Endothelial cell (in vitro differentiated cells): ENCODE measurements around the gene CDRT4. TPM values are rescaled to one million over a fixed set of nuclear protein-coding genes. Genes with fewer than 3 reads are reported as not detected.

Experiments
- DNase-seq: peaks from one replicate; pipeline ENCODE4 v3.0.0; 2021; ENCODE audit warnings: low spot score
- H3K27ac Mint-ChIP-seq: one replicate; pipeline ENCODE4 v1.8.0; 2021; ENCODE audit warnings: mixed read lengths, inconsistent platforms; ENCODE audit not compliant: unreplicated experiment
- H3K27me3 Mint-ChIP-seq: one replicate; pipeline ENCODE4 v1.8.0; 2021; ENCODE audit warnings: mild to moderate bottlenecking, moderate library complexity, mixed read lengths, inconsistent platforms; ENCODE audit not compliant: unreplicated experiment
- H3K36me3 Mint-ChIP-seq: one replicate; pipeline ENCODE4 v1.8.0; 2021; ENCODE audit warnings: mild to moderate bottlenecking, low read depth, mixed read lengths, inconsistent platforms; ENCODE audit not compliant: unreplicated experiment
- H3K4me1 Mint-ChIP-seq: one replicate; pipeline ENCODE4 v1.8.0; 2021; ENCODE audit warnings: mild to moderate bottlenecking, mixed read lengths, inconsistent platforms; ENCODE audit not compliant: unreplicated experiment
- H3K4me3 Mint-ChIP-seq: one replicate; pipeline ENCODE4 v1.8.0; 2021; ENCODE audit warnings: mild to moderate bottlenecking, mixed read lengths, inconsistent platforms; ENCODE audit not compliant: unreplicated experiment
- H3K9me3 Mint-ChIP-seq: one replicate; pipeline ENCODE4 v1.8.0; 2021; ENCODE audit warnings: mixed read lengths, inconsistent platforms; ENCODE audit not compliant: unreplicated experiment
- CTCF ChIP-seq: fragments of 200-600 bp; sonication (generic); IDR thresholded peaks from one replicate; pipeline ENCODE4 v1.5.0; 2021; ENCODE audit warnings: antibody characterized with exemption; ENCODE audit not compliant: unreplicated experiment
- total RNA-seq: library from RNA; stranded (reverse); fragmentation: NEBNext Ultra II Directional; extraction: Animal tissue kit (Norgen Biotek cat#: 25700); gene quantifications from one replicate; pipeline ENCODE4 v1.2.1, GENCODE V29; 2021; ENCODE audit not compliant: unreplicated experiment

Gene CDRT4
- total RNA-seq, 1 donor from 2014 or later: 11.7 TPM

- no peak overlapping the region for H3K27ac Mint-ChIP-seq
These were observed 55.8 kb downstream of the CDRT4 start for GRCh38 chr17:15411384-15412198.

GRCh38 chr17:15409721-15410250 lies 57.6 kb downstream of the CDRT4 start:
- H3K4me3 Mint-ChIP-seq: no peak overlapping the region
- no peak for TF ChIP-seq CTCF
- H3K9me3 Mint-ChIP-seq: no peaks in the 10 kb centered on the region
- no peaks in the 10 kb centered on the region for H3K36me3 Mint-ChIP-seq
- H3K27ac Mint-ChIP-seq: no peak overlapping the region
- H3K27me3 Mint-ChIP-seq: peaks cover 2% of the 10 kb centered on the region
- no peak for DNase-seq
- H3K4me1 Mint-ChIP-seq: peaks cover 7% of the 10 kb centered on the region

More at GRCh38 chr17:15411384-15412198, 55.8 kb downstream of the CDRT4 start:
- Mint-ChIP-seq H3K27me3 (peaks cover 2% of the 10 kb centered on the region), H3K36me3 (peaks cover 3% of the 10 kb centered on the region), H3K4me1 (peaks cover 7% of the 10 kb centered on the region), H3K4me3 (no peak overlapping the region), H3K9me3 (no peaks in the 10 kb centered on the region)
- no peak for DNase-seq
- no peak for TF ChIP-seq CTCF

GRCh38 chr17:15408803-15409202 lies 58.6 kb downstream of the CDRT4 start:
- no peaks in the 10 kb centered on the region for H3K9me3 Mint-ChIP-seq
- no peaks in the 10 kb centered on the region for H3K36me3 Mint-ChIP-seq
- H3K4me1 Mint-ChIP-seq: peaks cover 14% of the 10 kb centered on the region
- no peak for DNase-seq
- TF ChIP-seq CTCF: no peak
- H3K4me3 Mint-ChIP-seq: no peak overlapping the region
- peaks cover 2% of the 10 kb centered on the region for H3K27me3 Mint-ChIP-seq
- no peak overlapping the region for H3K27ac Mint-ChIP-seq

- no peaks in the 10 kb centered on the region for H3K27me3 Mint-ChIP-seq
- no peak for TF ChIP-seq CTCF
- H3K4me3 Mint-ChIP-seq: no peak overlapping the region
- DNase-seq: no peak
- H3K4me1 Mint-ChIP-seq: peaks cover 11% of the 10 kb centered on the region
- H3K36me3 Mint-ChIP-seq: no peaks in the 10 kb centered on the region
- no peak overlapping the region for H3K27ac Mint-ChIP-seq
- H3K9me3 Mint-ChIP-seq: no peaks in the 10 kb centered on the region
These were observed 61.3 kb downstream of the CDRT4 start for GRCh38 chr17:15406081-15406480.

- Mint-ChIP-seq H3K9me3 (no peaks in the 10 kb centered on the region), H3K36me3 (no peaks in the 10 kb centered on the region), H3K27ac (no peak overlapping the region), H3K4me1 (peaks cover 11% of the 10 kb centered on the region), H3K4me3 (no peak overlapping the region), H3K27me3 (no peaks in the 10 kb centered on the region)
- TF ChIP-seq CTCF: no peak
- no peak for DNase-seq
These were observed 62.4 kb downstream of the CDRT4 start for GRCh38 chr17:15405058-15405415.
